GF-D8 (cell line): ENCODE data around the gene TAS2R60.
A peak's percentile ranks its signal among the peaks of the same experiment; 100 is the strongest.
"Not testable (repeated sequence)": the region's sequence is repeated elsewhere in the genome, so short reads cannot be mapped to it uniquely, and the experiment has no call there.

ENCODE experiments used
- DNase-seq: peaks from one replicate; lab custom pipeline; 2025; lab: John Stamatoyannopoulos, UW

TAS2R60 gene

GRCh38 chr7:143479055-143479766 is 36.0 kb downstream of the TAS2R60 start:
- DNase-seq, result no peak

- DNase-seq, result no peak
Measured at GRCh38 chr7:143480501-143480900, 37.2 kb downstream of the TAS2R60 start.

- DNase-seq, result no peak
Measured at GRCh38 chr7:143484119-143484518, 40.9 kb downstream of the TAS2R60 start.

GRCh38 chr7:143485094-143485493 is 41.8 kb downstream of the TAS2R60 start:
- DNase-seq, result no peak

GRCh38 chr7:143485500-143485899 is 42.2 kb downstream of the TAS2R60 start:
- no peak for DNase-seq

GRCh38 chr7:143486266-143486665 is 43.0 kb downstream of the TAS2R60 start:
- not testable (repeated sequence) for DNase-seq

GRCh38 chr7:143487061-143487460 is 43.8 kb downstream of the TAS2R60 start:
- DNase-seq, result no peak

GRCh38 chr7:143487566-143487965 is 44.3 kb downstream of the TAS2R60 start:
- no peak for DNase-seq

- no peak for DNase-seq
Measured at GRCh38 chr7:143490717-143491306, 47.6 kb downstream of the TAS2R60 start.

GRCh38 chr7:143492043-143492471 is 48.8 kb downstream of the TAS2R60 start:
- DNase-seq, result peak; percentile 45

GRCh38 chr7:143492799-143493739 is 49.8 kb downstream of the TAS2R60 start:
- no peak for DNase-seq

GRCh38 chr7:143493751-143494150 is 50.5 kb downstream of the TAS2R60 start:
- DNase-seq, result no peak
